Left lung (tissue), 10 donors: ENCODE data around the gene SLC6A9. TPM values are rescaled to one million over a fixed set of nuclear protein-coding genes. Genes with fewer than 3 reads are reported as not detected.
A peak's percentile ranks its signal among the peaks of the same experiment; 100 is the strongest.

Experiments
- ATAC-seq: fragments of 200-7000 bp; cut with Tn5 transposase; one replicate; pipeline ENCODE4 v1.9.1; 2020; ENCODE audit warnings: moderate library complexity
- DNase-seq, 4 donors: peaks; one replicate each; pipeline ENCODE4 v3.0.0-alpha.2; 2013 to 2020
- H3K27ac ChIP-seq, 2 donors: fragments of 200-600 bp; sonication (generic) in 1 of 2; one replicate each; pipeline versions ENCODE4 v1.5.0 to v1.8.0; 2020 to 2021
- H3K27me3 ChIP-seq, 2 donors: fragments of 200-600 bp; sonication (generic) in 1 of 2; one replicate each; pipeline versions ENCODE4 v1.5.0 to v1.8.0; 2020 to 2021
- H3K36me3 ChIP-seq, 2 donors: fragments of 200-600 bp; sonication (generic) in 1 of 2; one replicate each; pipeline versions ENCODE4 v1.5.0 to v1.8.0; 2020 to 2021
- H3K4me1 ChIP-seq, 2 donors: fragments of 200-600 bp; one replicate each; pipeline ENCODE4 v1.8.0; 2021
- H3K4me3 ChIP-seq, 2 donors: fragments of 200-600 bp; sonication (generic) in 1 of 2; one replicate each; pipeline versions ENCODE4 v1.5.0 to v1.8.0; 2020 to 2021; ENCODE audit warnings: mild to moderate bottlenecking in 1 of 2
- H3K9me3 ChIP-seq, 2 donors: fragments of 200-600 bp; sonication (generic) in 1 of 2; one replicate each; pipeline versions ENCODE4 v1.5.0 to v1.8.0; 2020 to 2021
- intact Hi-C, 2 donors: fragments of 100-400 bp; cut with DNase I; formaldehyde crosslinking; loops; one replicate each; pipeline versions ENCODE4 v1.11.2 to v1.14.2; 2022
- polyA plus RNA-seq, 6 donors: library from polyadenylated mRNA; unstranded; fragments of 120-200 nt; gene quantifications; one replicate each; pipeline ENCODE4 v1.2.1, GENCODE V29; 2013; ENCODE audit not compliant: insufficient read length in 6 of 6
- total RNA-seq, 2 donors: library from RNA; stranded (reverse); fragmentation: NEBNext Ultra II Directional; extraction: Animal tissue kit (Norgen Biotek cat#: 25700); gene quantifications; one replicate each; pipeline ENCODE4 v1.2.1, GENCODE V29; 2021
- TF ChIP-seq, protein P1 (sequence below), 2 donors: fragments of 200-600 bp; sonication (generic) in 1 of 2; IDR thresholded peaks; one replicate each; pipeline versions ENCODE4 v1.5.0 to v1.8.0; 2021; ENCODE audit warnings: antibody characterized with exemption in 2 of 2
- donor health status: DM: no; HTN: yes; CAD: no.
- donor health status: DM: no; HTN: no; CAD: no.

The SLC6A9 gene
- total and polyA plus RNA-seq, 8 donors, result 10.9 to 28.5 (median 14.6) TPM

- DNase-seq (peak in 1 of 4 donors; percentile 72), ATAC-seq (no peak)
- Histone ChIP-seq H3K4me1 (peaks cover under 1 to 13% of the 10 kb centered on the region in 2 donors), H3K36me3 (peaks cover 0 to 10% of the 10 kb centered on the region in 2 donors), H3K27ac (no peak overlapping the region), H3K9me3 (no peaks in the 10 kb centered on the region), H3K27me3 (no peaks in the 10 kb centered on the region), H3K4me3 (no peak overlapping the region)
- TF ChIP-seq, protein P1, sequence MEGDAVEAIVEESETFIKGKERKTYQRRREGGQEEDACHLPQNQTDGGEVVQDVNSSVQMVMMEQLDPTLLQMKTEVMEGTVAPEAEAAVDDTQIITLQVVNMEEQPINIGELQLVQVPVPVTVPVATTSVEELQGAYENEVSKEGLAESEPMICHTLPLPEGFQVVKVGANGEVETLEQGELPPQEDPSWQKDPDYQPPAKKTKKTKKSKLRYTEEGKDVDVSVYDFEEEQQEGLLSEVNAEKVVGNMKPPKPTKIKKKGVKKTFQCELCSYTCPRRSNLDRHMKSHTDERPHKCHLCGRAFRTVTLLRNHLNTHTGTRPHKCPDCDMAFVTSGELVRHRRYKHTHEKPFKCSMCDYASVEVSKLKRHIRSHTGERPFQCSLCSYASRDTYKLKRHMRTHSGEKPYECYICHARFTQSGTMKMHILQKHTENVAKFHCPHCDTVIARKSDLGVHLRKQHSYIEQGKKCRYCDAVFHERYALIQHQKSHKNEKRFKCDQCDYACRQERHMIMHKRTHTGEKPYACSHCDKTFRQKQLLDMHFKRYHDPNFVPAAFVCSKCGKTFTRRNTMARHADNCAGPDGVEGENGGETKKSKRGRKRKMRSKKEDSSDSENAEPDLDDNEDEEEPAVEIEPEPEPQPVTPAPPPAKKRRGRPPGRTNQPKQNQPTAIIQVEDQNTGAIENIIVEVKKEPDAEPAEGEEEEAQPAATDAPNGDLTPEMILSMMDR (IDR thresholded peaks at IDR 0.05), result no peak
- intact Hi-C loops, result no loop called here
Observed at GRCh38 chr1:43995984-43996732, 35.1 kb downstream of the SLC6A9 start.

GRCh38 chr1:43994794-43995790 is 36.2 kb downstream of the SLC6A9 start:
- intact Hi-C loops, result no loop called here
- H3K27me3 ChIP-seq, result no peaks in the 10 kb centered on the region
- TF ChIP-seq, protein P1 (IDR thresholded peaks at IDR 0.05), result no peak
- H3K4me3 ChIP-seq, result no peak overlapping the region
- ATAC-seq (no peak), DNase-seq (peak in 1 of 4 donors; percentile 59)
- no peak overlapping the region for H3K27ac ChIP-seq
- no peaks in the 10 kb centered on the region for H3K9me3 ChIP-seq
- no peaks in the 10 kb centered on the region for H3K36me3 ChIP-seq
- H3K4me1 ChIP-seq, result peaks cover 7 to 22% of the 10 kb centered on the region in 2 donors

DNA sequence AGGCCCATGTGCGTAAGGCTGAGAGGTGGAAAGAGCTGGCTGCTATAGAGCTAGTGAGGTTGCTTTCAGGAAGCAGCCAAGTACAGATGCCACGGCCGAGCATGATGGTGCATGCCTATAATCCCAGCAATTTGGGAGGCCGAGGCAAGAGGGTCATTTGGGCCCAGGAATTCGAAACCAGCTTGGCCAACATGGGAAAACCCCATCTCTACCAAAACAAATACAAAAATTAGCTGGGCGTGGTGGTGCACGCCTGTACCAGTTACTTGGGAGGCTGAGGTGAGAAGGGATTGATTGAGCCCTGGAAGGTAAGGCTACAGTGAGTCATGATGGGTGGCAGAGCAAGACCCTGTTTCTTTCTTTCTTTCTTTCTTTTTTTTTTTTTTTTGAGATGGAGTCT is 37.2 kb downstream of the SLC6A9 start:
- Histone ChIP-seq H3K27me3 (no peaks in the 10 kb centered on the region), H3K27ac (no peak overlapping the region), H3K4me1 (peaks cover 7 to 22% of the 10 kb centered on the region in 2 donors), H3K9me3 (no peaks in the 10 kb centered on the region), H3K4me3 (no peak overlapping the region), H3K36me3 (no peaks in the 10 kb centered on the region)
- peak in 1 of 4 donors; percentile 15 for DNase-seq
- no peak for ATAC-seq
- TF ChIP-seq, protein P1 (IDR thresholded peaks at IDR 0.05), result no peak
- intact Hi-C loops, result no loop called here

DNA sequence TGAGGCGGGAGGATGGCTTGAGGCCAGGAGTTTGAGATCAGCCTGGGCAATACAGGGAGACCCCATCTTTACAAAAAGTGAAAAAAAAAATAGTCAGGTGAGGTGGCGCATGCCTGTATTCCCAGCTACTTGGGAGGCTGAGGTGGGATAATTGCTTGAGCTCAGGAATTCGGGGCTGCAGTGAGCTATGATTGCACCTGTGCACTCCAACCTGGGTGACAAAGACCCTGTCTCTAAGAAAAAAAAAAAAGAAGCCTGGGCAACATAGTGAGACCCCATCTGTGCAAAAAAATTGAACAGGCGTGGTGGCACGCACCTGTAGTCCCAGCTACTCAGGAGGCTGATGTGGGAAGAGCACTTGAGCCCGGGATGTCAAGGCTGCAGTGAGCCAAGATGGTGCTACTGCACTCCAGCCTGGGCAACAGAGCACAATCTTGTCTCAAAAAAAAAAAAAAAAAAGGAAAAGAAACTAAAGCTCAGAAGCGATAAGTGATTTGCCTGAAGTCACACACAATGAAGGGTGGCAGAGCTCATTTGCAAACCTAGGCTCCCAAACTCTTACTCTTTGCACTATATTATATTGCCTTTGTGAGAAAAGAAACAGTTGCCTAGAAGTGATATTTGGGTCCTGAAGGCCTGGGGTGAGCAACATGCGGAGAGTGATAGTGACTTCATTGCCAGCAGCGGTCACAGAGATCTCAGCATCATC is 37.9 kb downstream of the SLC6A9 start:
- no peak overlapping the region for H3K27ac ChIP-seq
- no peaks in the 10 kb centered on the region for H3K27me3 ChIP-seq
- no peak overlapping the region for H3K4me3 ChIP-seq
- TF ChIP-seq, protein P1 (IDR thresholded peaks at IDR 0.05), result no peak
- intact Hi-C loops, result no loop called here
- H3K36me3 ChIP-seq, result no peaks in the 10 kb centered on the region
- peak in 1 of 4 donors; percentile 5 for DNase-seq
- no peak for ATAC-seq
- no peaks in the 10 kb centered on the region for H3K9me3 ChIP-seq
- peaks cover 7 to 22% of the 10 kb centered on the region in 2 donors for H3K4me1 ChIP-seq
